22Rv1 (cell line): ENCODE results near the gene WIPF1.

ENCODE experiments used
- ZFX ChIP-seq: fragments of 450-650 bp; IDR thresholded peaks from 2 replicates; pipeline ENCODE4 v1.6.1; 2017; ENCODE audit warnings: antibody characterized with exemption, borderline replicate concordance
- TF ChIP-seq, protein P1 (sequence below): fragments of 450-650 bp; IDR thresholded peaks from 2 replicates; pipeline ENCODE4 v1.5.1; 2017; ENCODE audit warnings: mild to moderate bottlenecking

- TF ChIP-seq, protein P1, sequence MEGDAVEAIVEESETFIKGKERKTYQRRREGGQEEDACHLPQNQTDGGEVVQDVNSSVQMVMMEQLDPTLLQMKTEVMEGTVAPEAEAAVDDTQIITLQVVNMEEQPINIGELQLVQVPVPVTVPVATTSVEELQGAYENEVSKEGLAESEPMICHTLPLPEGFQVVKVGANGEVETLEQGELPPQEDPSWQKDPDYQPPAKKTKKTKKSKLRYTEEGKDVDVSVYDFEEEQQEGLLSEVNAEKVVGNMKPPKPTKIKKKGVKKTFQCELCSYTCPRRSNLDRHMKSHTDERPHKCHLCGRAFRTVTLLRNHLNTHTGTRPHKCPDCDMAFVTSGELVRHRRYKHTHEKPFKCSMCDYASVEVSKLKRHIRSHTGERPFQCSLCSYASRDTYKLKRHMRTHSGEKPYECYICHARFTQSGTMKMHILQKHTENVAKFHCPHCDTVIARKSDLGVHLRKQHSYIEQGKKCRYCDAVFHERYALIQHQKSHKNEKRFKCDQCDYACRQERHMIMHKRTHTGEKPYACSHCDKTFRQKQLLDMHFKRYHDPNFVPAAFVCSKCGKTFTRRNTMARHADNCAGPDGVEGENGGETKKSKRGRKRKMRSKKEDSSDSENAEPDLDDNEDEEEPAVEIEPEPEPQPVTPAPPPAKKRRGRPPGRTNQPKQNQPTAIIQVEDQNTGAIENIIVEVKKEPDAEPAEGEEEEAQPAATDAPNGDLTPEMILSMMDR = no peak
- no peak for TF ChIP-seq ZFX
Measured at GRCh38 chr2:174599310-174599921, 1.8 kb upstream of the WIPF1 start.
